HG03097 (cell line): ENCODE results near the gene LRRTM4.
"Not testable (repeated sequence)": the region's sequence is repeated elsewhere in the genome, so short reads cannot be mapped to it uniquely, and the experiment has no call there.

Experiments
- ATAC-seq: cut with Tn5 transposase; IDR thresholded peaks from one replicate; pipeline ENCODE4 v1.9.1; 2021; ENCODE audit not compliant: unreplicated experiment, low FRiP score

The LRRTM4 gene

GRCh38 chr2:77190721-77191346, 331.3 kb downstream of the LRRTM4 start:
- ATAC-seq = no peak

- ATAC-seq = no peak
These were observed 337.1 kb downstream of the LRRTM4 start for GRCh38 chr2:77185052-77185451.

- no peak for ATAC-seq
These were observed 342.9 kb downstream of the LRRTM4 start for GRCh38 chr2:77179297-77179696.

- not testable (repeated sequence) for ATAC-seq
These were observed 346.9 kb downstream of the LRRTM4 start for GRCh38 chr2:77175266-77175780.

GRCh38 chr2:77169426-77169825, 352.8 kb downstream of the LRRTM4 start:
- ATAC-seq = no peak

- ATAC-seq = not testable (repeated sequence)
These were observed 358.2 kb downstream of the LRRTM4 start for GRCh38 chr2:77164021-77164420.

GRCh38 chr2:77161009-77161408, 361.2 kb downstream of the LRRTM4 start:
- ATAC-seq = no peak

GRCh38 chr2:77156599-77156998, 365.6 kb downstream of the LRRTM4 start:
- ATAC-seq = no peak

- ATAC-seq = no peak
These were observed 366.7 kb downstream of the LRRTM4 start for GRCh38 chr2:77155511-77155910.

GRCh38 chr2:77149565-77149964, 372.6 kb downstream of the LRRTM4 start:
- ATAC-seq = no peak

GRCh38 chr2:77147153-77147552, 375.0 kb downstream of the LRRTM4 start:
- ATAC-seq = no peak

GRCh38 chr2:77144772-77145171, 377.4 kb downstream of the LRRTM4 start:
- no peak for ATAC-seq

GRCh38 chr2:77142141-77142540, 380.0 kb downstream of the LRRTM4 start:
- ATAC-seq = no peak

- ATAC-seq = not testable (repeated sequence)
These were observed 393.7 kb downstream of the LRRTM4 start for GRCh38 chr2:77128479-77128878.

GRCh38 chr2:77127345-77127744, 394.8 kb downstream of the LRRTM4 start:
- no peak for ATAC-seq

- ATAC-seq = no peak
These were observed 400.7 kb downstream of the LRRTM4 start for GRCh38 chr2:77121518-77121917.

- ATAC-seq = no peak
These were observed 402.8 kb downstream of the LRRTM4 start for GRCh38 chr2:77119333-77119732.

GRCh38 chr2:77108915-77109314, 413.3 kb downstream of the LRRTM4 start:
- ATAC-seq = no peak

GRCh38 chr2:77105008-77105407, 417.2 kb downstream of the LRRTM4 start:
- ATAC-seq = no peak

- ATAC-seq = no peak
These were observed 417.6 kb downstream of the LRRTM4 start for GRCh38 chr2:77104554-77104953.

GRCh38 chr2:77102927-77103326, 419.2 kb downstream of the LRRTM4 start:
- no peak for ATAC-seq

GRCh38 chr2:77101796-77102452, 420.3 kb downstream of the LRRTM4 start:
- no peak for ATAC-seq
